Fibroblast of lung (primary cell): ENCODE data around the gene APBA2.

Experiments used
- EZH2 ChIP-seq: IDR thresholded peaks from 2 replicates; pipeline ENCODE4 v1.5.1; 2012; ENCODE audit warnings: low read length, control low read depth, mild to moderate bottlenecking; ENCODE audit errors: missing control alignments
- TF ChIP-seq, protein P1 (sequence below), 2 donors: IDR thresholded peaks in 1 of 2; conservative IDR thresholded peaks in 1 of 2; 1 replicate in 1 of 2; 2 replicates in 1 of 2; pipeline ENCODE4 v1.5.1; 2011 to 2012; ENCODE audit warnings: low read length in 2 of 2, control low read depth in 1 of 2, inconsistent platforms in 1 of 2, low read depth in 1 of 2, mild to moderate bottlenecking in 1 of 2

DNA sequence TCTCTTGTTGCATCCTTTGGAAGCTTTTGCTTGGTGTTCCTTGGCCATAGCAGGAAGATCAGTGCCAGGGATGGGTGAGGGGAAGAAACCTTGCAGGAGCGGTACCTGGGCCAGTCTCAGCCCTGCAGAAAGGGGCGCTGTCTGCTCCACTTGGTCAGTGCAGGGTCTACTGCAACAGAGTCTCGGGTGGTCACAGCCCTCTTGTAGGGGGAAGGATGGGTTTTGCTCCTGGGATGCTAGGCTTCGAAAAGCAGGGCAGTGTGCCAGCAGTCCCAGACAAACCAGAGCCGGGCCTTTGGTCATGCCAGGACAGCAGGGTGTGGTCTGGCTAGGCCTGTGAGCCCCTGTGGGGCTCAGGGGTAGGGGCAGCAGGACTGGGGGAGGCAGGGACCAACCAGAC, 186.7 kb downstream of the APBA2 start:
- TF ChIP-seq, protein P1, sequence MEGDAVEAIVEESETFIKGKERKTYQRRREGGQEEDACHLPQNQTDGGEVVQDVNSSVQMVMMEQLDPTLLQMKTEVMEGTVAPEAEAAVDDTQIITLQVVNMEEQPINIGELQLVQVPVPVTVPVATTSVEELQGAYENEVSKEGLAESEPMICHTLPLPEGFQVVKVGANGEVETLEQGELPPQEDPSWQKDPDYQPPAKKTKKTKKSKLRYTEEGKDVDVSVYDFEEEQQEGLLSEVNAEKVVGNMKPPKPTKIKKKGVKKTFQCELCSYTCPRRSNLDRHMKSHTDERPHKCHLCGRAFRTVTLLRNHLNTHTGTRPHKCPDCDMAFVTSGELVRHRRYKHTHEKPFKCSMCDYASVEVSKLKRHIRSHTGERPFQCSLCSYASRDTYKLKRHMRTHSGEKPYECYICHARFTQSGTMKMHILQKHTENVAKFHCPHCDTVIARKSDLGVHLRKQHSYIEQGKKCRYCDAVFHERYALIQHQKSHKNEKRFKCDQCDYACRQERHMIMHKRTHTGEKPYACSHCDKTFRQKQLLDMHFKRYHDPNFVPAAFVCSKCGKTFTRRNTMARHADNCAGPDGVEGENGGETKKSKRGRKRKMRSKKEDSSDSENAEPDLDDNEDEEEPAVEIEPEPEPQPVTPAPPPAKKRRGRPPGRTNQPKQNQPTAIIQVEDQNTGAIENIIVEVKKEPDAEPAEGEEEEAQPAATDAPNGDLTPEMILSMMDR (conservative IDR thresholded peaks at IDR 0.05 in 1 of 2, IDR thresholded peaks at IDR 0.05 in 1 of 2; ENCODE audit: low read depth in 1 of 2, low read length in 2 of 2) = no peak
- no peak for TF ChIP-seq EZH2
